NOMO-1 (cell line): ENCODE results near the gene KCNMB2.
"Not testable (repeated sequence)": the region's sequence is repeated elsewhere in the genome, so short reads cannot be mapped to it uniquely, and the experiment has no call there.

ENCODE experiments used
- DNase-seq, 2 experiments: peaks; one replicate each; lab custom pipeline; 2025; ENCODE audit not compliant: unreplicated experiment in 2 of 2; lab: John Stamatoyannopoulos, UW

Gene KCNMB2

DNA sequence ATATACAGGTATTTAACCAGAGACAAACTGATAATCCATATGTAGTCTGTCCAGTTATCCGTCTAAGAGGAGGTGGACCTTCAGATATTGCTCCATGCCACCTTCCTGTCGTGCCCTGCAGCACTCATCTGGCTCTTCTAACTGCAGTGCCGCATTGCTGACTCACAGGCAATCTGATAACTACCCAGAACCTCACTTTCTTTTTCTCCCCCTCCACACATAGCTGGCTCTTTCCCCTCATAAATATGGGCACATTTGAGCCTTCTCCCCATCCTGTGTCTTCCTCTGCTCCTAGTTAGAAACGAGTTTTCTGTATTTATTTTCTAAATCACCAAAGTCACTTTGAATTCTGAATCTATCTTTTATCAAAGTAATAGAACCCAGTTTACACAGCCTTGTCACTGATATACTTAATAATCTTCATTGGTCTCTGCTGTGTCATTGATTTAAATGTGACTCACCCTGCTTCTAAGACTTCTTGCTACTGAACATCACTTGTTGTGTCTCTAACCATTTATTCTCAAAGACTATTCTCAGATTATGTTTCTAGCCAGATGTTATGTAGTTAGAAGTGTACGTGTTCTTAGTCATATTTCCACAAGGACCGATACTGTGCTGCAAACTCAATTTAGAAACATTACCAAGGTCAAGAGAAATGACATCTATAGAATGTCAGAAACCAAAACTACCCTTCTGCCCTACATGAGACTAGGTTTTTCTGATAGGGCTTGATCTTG is 17.4 kb upstream of the KCNMB2 start:
- DNase-seq = no peak

DNA sequence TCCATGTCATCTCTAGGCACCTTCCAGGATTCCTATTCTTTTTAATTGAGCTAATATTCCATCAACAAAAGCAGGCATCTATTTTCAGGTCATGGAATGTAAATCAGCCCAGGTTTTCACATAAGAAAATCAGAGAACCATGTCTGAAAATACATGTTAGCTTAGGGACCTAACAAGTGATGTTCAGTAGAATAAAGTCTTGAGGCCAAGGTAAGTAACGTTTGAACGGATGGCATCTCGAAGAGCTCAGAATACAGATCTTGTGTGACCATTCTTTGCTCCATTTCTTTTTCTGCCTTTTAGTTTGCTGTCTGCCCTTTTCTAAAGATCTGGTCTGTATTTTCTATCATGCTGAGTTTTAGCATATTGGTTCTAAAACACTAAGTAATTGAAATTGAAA is 16.5 kb upstream of the KCNMB2 start:
- DNase-seq = no peak

DNA sequence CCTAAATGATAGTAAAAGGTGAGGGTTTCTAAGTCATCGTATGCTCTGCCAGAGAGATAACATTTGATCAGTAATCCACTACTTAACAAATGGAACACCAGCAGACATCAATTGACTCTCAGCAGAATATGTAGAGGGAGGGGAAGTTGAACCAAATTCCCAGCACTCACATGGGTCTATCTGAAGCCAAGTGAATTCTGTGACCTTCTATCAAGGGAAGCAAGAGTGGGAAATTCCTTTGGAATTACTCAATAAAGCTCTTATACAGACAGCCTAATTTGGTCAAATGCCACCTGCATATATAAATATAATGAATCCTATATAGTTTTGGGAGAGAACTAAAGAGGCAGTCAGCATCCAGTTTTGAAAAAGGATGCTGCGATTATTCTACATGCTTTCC is 15.8 kb upstream of the KCNMB2 start:
- DNase-seq = no peak

DNA sequence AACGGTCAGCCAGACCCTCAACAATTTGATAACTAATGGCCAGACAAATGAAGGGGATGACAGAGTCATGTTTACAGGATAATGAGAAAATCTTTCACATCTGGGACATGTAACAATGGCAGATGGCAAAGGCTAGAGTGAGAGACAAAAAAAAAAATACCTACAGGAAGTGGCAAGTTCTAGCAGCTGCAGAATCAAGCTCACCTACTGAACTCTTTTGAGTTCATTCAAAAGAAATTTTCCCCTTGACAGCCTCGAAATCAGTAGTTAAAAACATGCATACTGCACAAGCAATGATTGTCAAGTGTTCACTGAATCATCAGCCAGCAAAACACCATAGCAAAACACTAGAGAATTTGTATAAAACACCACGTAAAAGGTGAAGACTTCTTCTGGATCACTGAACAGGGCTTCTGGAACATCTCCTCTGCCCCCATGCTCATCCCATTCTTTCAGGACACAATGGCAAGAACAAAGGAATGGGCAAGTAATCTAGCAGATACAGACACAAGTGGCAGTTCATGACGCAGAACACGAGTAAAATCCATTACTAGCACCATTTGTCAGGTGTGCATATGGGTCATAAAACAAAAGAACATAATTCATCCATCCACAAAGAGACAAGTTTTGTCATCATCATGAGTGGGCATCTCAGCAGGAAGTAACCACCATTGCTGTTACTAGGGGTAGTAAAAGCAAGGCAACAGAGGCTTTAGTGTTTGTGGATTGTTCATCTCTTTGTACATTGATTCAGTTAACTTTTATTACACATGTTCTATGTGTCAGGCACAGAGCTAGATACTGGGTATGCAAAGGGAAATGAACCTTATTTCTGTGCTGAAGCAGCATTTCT is 13.8 kb upstream of the KCNMB2 start:
- DNase-seq = no peak

DNA sequence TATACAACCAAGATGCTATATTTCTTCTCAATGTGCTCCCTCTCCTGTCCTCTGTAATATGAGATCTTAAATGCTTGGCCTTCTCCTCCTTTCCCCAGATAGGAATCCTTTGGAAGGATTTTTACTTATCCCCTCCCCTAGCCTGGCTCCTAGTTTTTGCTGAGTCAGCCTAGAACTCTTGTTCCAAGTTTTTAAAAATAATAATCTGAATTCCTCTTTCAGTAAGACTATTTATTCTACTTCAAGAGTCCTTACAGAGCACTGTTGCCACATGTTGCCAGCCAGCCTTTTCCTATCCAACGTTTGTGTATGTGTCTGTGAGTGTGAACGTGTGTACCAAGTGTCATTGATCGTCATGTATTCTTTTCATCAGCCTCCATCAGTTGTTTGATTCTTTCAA is 11.0 kb upstream of the KCNMB2 start:
- DNase-seq = no peak

DNA sequence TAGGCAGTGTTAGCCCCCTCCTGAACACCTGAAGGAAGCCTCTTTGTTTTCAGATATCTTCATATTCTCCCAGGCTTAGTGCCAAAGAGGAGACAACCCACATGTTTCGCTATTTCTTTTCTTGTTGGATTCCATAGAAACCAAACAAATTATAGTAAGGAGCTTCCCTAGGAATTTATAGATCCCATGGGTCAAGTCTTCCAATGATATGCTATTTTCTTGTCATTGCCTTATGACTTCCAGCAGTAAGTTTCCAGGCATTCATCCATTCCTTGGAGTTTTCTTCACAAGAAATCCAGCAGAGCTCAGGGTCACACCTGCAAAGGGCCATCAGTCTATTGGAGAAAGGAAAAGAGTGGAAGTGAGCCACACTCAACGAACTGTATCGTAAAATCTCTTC is 9.9 kb upstream of the KCNMB2 start:
- no peak for DNase-seq

DNA sequence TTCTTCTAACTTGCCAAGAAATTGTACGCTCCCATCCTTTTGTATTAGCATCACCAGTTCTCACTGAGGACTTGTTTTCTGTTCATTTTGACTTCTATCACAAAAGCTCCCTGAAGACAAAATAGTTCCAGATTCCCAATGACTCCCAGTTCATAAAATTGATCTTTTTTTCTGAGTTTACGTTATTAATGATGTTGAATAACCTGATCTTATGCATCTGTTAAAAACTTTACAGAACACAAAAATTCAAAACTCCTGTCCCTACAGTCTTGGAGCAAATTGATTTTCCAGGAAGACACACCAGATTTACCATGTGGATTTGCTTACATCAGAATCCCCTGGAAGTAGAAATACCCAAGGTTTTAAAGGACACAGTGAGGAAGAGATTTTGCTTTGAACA is 8.3 kb upstream of the KCNMB2 start:
- DNase-seq = no peak

DNA sequence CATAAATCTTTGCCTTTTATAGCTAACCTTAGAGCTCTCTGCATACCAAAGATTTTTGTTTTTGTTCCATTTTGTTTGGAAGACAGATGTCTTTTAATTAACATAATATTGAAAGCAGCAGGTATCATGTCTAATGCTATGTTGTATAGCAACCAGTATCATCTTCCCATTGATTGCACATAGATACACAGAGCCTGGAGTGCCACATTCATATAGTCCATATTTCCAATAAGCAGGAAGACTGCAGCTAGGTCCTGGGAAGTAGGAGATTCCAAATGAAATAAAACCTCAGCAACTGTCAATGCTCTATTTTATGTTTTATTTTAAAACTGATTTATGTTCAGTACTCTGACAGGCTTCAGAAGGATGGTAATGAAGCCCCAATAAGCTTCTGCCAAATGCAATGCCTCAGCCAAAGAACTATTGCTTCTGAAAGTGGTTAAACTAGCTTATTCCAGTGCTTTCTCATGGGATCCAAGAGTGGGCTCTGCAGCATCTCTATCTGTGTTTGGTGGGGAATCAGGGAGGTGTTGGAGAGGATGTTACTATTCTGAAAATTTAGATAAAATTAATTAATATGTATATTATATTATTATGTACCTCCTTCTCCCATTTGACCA is 6.5 kb upstream of the KCNMB2 start:
- DNase-seq = no peak

DNA sequence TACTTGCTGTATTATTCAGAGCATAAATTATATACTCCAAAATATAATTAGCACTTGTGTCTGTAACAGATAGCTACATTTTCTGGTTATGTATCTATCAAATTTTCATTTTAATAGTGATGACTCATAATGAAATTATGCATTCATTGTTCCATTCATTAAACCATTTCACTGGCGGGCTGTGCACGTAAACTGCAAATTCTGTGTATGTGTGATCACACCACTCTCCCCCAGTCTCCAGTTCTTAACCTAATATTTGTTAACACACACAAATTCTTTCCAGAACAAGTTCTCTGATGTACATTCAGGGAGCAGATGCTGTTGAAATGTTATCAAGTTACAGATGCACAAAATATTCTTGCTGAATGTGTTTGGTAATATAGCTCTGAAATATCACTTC is 3.8 kb upstream of the KCNMB2 start:
- no peak for DNase-seq

DNA sequence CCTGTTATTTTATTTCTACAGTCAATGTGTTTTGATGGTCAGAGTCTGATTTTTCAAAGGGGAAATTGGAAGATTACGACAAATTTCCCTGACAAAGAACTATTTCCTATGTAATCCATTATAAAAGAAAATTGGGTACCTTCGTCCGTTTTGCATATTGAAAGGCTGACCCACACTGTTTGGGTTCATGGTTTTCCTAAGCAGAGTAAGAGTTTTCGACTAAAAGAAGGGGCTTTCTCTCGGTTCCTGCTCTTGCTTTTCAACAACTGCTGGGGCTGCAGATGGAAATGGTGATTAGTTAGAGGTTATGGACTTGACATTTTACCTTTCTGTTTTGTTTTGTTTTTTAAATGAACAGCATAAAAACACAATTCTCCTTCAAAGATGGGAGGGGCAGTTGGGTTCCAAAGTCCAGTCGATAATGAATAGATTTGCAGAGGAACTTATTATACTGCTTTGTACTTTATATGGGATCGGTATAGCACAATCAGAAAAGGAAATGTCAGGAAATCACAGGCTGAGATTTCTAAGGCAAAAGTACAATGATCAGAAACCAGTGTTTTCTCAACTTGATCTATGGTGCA is 978 bp downstream of the KCNMB2 start:
- DNase-seq = no peak

DNA sequence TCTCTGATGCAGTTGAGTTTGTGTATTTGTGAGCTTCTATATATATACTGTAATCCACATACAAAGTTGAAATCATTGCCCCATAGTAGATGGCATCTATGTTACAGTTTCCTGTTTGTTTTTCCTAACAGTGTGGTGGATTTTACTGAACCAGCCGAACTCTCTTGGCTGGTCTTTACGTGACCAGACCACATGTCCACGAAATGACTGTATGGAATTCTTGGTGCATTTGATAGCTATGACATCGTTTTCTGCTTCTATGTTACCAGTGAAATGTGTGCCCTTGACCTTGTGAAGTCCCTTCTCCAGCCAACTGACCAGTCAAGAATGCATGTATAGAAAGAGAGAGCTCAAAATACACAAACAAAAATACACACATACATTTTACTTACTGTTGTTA is 1.8 kb downstream of the KCNMB2 start:
- DNase-seq = no peak

DNA sequence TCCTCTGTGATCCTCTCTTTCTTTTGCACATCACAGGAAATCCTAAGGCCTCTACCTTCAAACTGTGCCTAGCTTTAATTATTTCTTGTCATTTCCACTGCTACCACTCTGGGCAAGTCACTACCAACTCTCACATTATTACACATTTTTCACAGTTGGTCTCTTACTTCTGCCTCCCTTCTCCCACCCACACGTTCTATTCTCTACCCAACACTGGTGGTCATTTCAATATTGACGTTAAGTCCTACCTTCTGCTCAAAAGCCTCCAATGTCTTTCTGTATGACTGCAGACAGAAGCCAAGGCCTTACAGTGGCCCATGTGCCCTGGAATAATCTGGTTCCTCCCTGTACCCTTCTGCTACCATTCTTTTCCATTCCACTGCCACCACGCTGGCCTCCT is 3.9 kb downstream of the KCNMB2 start:
- no peak for DNase-seq

DNA sequence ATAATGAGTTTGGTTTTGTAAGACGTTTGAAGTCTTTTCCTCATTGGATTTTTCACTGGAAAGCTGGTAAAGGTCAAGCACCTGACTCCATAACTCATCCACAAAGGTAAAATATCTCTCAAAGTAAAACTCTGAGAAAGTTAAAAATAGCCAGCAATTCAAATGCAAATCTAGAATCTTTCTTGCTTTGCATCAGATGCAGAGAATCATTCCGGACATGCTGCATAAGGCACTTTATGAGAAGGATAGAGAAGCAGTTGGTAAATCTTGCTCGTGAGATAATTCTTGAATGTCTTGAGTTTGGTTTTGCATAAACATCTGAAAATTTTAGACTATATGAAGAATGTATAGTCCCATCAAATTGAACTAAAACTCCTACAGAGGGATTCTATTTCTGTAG is 9.1 kb downstream of the KCNMB2 start:
- no peak for DNase-seq

DNA sequence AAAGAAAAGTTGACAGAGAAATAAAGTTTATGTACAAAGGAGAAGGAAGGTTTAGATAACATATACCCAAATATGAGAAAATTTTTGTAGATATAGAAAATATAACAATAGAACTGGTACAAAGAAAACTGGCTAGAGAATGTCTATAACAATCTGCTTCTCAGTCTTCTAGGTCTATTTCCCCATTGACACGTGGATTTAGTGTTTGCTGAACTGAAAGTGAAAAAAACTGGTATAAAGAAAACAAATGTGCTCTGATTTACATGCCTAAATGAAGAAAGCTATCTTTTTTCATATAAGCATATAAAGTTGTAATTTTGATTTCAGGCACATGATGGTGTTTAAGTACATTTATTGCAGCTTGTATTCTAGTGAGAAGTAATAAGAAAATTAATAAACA is 9.8 kb downstream of the KCNMB2 start:
- no peak for DNase-seq

DNA sequence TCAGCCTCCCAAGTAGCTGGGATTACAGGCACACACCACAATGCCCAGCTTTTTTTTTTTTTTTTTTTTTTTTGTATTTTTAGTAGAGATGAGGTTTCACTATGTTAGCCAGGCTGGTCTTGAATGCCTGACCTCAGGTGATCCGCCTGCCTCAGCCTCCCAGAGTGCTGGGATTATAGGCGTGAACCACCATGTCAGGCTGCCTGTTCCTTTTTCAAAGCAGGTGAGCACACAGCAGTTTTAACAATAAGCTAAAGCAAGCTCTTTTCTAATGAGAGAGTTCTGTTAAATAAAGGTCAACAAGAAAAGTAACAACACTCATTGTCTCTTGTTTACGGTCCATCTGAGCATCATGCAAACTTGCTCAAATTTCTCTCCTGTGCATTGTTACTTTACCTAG is 13.2 kb downstream of the KCNMB2 start:
- DNase-seq = not testable (repeated sequence)

DNA sequence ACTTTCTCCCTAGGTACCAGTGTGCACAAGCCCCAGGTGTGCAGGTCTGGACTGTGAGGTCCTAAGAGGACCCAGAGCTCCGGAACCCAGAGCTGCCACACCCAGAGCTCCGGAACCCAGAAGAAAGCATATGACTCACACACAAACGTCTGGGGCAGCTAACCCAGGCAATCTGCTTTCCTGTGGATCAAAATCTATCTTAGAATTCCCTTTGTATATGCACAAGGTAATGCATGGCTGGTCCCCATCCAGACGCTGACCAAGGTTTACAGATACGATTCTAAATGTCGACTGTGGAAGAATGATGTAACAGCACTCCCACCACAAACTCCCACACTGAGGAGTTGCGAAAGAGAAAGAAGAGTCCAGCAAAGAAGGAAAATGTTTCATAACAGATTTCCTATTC is 15.7 kb downstream of the KCNMB2 start:
- peak; percentile 24 to 52 for DNase-seq

DNA sequence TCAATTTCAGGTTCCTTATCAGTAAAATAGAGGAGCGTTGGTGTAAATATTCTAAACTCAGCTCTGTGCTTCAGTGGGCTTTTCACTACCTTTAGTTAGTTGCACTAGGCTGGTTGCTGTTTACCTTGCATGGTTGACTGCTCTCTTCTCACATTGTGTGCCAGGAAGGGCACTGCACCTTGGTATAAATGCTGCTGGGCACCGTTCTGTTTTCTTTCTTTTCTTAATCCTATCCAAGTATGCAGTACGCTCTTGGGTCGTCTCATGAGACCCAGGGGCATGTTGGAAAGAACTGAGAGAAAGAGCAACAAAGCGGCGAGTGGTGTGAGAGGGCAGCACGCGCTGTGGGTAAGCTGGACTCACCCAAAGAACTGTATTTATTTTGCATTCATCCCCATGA is 22.4 kb downstream of the KCNMB2 start:
- DNase-seq = no peak

DNA sequence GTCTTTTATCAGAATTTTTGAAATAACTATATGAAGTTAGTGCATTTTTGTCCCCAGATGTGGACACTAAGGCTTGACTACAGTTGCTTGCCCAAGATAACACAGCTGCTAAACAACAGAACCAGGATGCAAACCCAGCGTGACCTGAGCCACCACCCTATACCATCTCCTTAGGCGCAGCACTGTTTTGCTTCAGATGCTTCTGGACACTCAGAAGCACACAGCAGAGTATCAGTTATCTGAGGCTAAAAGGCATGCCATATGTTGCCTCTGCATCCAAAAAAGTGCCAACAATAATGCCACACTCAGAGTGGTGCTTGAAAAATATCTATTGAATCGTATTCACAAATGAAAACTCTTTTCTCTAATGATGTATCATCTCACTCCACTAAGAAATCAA is 24.5 kb downstream of the KCNMB2 start:
- no peak for DNase-seq

DNA sequence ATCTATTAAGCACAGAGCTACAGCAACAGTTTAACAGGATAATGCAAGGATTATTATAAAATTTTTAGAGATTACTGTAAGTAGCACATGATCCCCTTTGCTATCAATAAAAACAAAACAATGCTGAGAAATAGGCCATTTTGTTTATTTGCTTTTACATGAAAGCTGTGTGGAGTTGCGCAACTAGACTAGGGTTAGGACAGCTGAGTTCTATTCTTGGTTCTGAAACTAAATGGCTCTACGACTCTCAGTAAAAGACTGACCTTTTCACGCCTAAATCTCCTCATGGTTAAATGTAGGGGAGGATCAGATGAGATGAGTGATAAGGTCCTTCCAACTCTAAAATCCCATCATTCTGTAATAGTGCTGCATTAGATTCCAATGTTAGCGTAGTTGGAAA is 25.0 kb downstream of the KCNMB2 start:
- DNase-seq = peak in 1 of 2 experiments; percentile 6

DNA sequence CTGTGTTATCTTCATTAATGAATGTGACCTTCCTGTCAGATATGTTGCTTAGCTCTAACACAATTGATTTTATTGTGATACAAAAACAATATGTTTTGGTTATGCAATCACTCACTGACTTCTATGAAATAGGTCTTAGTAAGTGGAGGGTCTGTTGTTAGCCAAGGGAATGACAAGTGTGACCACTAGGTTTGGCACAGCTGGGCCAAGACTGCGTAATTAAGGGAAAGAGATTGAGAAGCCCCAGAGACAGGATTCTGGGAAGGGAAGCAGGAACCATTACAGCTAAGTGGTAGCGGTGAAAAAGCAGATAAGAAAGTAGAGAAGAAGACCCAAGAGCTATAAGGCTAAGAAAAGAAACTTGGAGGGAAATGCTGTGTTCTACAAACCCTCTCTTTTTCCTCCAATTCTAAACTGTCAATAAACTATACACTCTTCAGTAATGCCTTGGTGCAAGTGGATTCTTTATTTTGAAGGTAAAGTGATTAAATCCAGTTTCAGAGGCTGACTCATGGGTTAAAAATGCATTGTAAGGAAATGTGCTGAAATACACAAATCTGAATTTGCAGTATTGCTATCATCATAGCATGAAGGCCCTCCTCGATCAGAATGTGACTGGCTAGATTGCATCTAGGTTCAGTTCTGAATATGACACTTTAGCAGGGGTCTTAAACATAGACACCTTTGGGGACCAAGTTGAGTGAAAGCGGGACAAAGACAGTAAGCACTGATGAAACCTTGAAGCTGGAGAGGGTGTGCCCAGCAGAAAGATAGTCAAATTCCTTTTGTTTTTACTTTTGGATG is 26.1 kb downstream of the KCNMB2 start:
- no peak for DNase-seq

DNA sequence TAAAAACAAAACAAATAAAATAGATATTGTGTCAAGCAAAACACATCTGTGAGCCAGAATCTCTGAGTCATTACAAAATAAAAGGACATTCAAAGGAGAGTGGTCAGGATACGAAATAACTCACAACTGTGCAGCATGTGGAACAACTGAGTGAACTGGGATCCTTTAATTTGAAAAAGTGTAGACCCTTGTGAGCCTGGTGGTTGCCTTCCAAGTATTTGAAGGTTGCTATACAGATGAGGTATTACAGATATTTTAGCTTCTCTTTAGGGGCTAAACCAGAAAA is 26.7 kb downstream of the KCNMB2 start:
- no peak for DNase-seq
